Measurements from ENCODE around the gene ARHGAP22. TPM values are rescaled to one million over a fixed set of nuclear protein-coding genes. Genes with fewer than 3 reads are reported as not detected.

ARHGAP22 gene
- total RNA-seq, 4 donors from 2014 or later = 3.2 to 24.0 (median 9.9) TPM

DNA sequence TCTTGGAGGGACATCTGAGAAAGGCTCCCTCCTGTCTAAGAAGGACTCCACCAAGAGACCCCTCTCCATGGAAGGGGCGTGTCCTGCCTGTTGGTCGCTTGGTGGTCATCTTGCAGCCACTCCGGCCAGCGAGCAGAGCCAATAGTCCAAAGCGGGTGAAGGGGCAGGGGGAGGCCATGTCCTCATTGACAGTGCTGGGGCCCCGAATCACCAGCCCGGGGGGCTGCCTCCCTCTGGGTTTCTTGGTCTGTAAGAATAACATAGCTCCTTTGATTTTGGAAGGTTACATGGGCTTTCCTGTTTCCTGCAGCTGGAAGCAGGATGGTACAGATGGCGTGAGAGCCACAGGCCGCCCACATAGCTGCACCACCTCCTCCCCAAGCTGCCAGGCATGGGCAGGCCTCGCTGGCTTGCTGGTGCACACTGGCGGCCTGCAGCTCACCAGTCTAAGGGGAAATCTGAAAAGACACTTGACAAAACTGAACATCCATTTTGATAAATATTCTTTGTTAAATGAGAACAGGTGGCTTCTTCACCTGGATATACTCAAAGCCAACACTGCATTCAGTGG is 105.8 kb downstream of the ARHGAP22 start:
- TF ChIP-seq, protein P1, sequence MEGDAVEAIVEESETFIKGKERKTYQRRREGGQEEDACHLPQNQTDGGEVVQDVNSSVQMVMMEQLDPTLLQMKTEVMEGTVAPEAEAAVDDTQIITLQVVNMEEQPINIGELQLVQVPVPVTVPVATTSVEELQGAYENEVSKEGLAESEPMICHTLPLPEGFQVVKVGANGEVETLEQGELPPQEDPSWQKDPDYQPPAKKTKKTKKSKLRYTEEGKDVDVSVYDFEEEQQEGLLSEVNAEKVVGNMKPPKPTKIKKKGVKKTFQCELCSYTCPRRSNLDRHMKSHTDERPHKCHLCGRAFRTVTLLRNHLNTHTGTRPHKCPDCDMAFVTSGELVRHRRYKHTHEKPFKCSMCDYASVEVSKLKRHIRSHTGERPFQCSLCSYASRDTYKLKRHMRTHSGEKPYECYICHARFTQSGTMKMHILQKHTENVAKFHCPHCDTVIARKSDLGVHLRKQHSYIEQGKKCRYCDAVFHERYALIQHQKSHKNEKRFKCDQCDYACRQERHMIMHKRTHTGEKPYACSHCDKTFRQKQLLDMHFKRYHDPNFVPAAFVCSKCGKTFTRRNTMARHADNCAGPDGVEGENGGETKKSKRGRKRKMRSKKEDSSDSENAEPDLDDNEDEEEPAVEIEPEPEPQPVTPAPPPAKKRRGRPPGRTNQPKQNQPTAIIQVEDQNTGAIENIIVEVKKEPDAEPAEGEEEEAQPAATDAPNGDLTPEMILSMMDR (IDR thresholded peaks at IDR 0.05) = no peak
- no peak for ATAC-seq (ENCODE audit: low FRiP score)

DNA sequence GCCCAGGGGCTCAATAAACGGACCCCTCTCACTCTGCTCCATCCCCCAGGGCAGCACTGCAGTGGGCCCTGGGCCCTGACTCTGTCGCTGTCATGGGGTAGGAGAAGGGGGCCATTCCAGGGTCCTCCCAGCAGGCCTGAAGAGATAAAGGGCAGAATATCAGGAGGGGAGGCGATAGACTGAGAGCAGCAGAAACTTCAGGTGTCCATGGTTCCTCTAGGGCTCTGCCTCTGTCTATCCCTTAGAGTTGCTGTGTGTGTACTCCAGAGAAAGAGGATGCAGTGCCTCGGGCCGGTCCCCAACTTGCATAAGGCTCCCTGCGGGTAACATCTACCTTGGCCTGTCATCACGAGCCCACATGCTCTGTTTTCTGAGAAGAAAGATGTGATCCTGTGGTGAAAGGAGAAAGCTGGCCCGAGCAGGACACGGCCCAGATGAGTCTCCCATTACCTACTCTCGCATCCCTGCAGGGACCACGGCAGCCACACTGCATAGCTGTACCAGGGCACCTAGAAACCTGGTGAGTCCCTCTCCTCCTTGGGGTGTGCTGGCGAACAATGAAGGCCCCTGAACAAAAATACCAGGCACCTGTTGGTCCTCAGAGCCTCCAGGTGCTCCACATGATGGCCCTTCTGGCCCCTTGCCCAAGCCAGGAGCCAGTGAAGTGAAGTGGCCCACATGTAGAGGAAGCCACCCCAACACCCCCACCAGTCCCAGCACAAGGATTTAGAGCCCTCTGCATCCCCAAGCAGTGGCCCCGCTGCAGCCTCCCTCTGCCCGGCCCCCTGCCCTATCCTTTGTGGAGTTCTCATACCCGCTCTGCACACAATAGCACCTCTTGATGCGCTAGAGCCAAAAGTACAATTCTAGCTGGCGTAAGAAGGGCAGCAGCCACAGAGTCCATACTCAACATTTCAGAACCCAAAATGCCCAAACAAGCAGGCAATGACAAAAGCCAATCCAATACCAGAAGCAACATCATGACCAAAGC is 106.8 kb downstream of the ARHGAP22 start:
- no peak for DNase-seq (ENCODE audit: low spot score)
- ATAC-seq (ENCODE audit: low FRiP score) = no peak
- TF ChIP-seq, protein P1 (IDR thresholded peaks at IDR 0.05) = no peak

More for the DNA sequence above, 105.8 kb downstream of the ARHGAP22 start:
- no peak for DNase-seq (ENCODE audit: low spot score)

DNA sequence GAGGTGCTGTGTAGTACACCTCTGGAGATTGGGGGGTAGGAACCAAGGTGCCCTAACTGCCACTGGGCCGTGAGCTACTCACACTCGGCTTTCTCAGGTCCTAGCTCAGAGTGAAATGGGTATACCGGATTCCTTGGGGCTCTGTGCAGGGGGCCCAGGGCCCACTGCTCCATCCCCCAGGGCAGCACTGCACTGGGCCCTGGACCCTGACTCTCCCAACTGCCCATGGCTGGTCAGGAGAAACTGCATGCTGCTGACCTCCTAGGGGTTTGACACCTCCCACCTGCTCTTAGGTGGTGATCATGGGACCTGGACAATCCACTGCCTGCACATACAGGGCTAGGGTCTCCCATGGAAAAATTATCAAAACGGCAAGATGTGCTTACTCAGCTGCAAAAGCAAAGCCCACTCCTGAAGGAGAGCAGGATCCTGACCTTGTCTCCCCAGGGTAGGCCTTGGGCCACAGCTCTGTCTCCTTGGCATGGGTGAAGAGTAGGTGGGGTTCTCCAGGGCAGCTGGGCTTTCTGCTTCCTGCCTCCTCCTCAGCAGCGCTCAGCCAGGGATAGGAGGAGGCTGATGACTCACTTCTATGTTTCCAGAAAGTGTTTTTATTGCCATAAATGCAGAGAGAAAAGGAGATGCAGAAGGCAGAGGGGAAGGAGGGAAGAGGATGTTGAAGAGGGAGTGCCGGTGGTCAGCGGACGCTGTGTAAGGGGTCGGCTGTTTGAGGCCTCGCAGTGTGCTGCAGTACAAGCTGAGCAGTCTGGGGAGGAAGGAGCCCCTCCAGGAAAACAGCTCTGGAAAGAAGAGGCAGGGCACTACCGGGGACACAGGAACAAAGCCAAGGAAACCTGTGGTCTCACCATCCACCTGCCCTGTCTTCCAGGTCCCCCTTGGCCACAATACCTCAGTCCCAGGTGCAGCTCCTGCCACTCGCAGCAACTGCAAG is 107.8 kb downstream of the ARHGAP22 start:
- TF ChIP-seq, protein P1 (IDR thresholded peaks at IDR 0.05) = no peak
- no peak for DNase-seq (ENCODE audit: low spot score)
- ATAC-seq (ENCODE audit: low FRiP score) = peak; percentile 63

DNA sequence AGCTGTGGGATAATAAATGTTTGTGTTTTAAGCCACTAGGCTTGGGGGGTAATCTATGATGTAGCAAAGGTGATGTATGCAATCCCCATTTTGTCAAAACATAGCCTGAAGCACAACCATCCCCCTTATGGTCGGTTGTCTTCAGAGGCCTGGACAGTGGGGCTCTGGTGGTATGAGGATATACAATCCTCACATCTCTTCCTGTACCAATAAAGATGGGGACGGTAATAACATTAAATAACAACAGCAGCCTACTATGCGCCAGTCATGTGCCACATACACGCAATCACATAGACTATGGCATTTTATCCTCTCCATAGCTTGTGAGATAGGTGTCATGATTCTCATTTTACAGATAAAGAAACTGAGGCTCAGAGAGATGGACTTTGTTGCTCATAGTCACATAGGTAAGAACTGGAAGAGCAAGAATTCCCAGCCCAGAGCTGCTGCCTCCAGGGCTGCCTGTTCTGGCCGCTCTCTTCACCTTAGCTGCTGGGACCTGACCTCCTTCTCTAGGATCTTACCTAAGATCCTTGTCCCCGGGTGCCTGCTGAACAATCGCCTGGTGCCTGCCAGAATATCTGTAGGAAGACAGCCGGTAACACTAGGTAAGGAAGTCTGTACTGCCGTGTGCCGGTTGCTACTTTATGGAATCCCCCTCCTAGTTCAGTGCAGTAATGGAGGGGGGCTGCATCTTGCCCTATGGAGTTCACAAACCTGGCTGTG is 108.6 kb downstream of the ARHGAP22 start:
- DNase-seq (ENCODE audit: low spot score) (no peak), ATAC-seq (ENCODE audit: low FRiP score) (no peak)
- TF ChIP-seq, protein P1 (IDR thresholded peaks at IDR 0.05) = no peak

DNA sequence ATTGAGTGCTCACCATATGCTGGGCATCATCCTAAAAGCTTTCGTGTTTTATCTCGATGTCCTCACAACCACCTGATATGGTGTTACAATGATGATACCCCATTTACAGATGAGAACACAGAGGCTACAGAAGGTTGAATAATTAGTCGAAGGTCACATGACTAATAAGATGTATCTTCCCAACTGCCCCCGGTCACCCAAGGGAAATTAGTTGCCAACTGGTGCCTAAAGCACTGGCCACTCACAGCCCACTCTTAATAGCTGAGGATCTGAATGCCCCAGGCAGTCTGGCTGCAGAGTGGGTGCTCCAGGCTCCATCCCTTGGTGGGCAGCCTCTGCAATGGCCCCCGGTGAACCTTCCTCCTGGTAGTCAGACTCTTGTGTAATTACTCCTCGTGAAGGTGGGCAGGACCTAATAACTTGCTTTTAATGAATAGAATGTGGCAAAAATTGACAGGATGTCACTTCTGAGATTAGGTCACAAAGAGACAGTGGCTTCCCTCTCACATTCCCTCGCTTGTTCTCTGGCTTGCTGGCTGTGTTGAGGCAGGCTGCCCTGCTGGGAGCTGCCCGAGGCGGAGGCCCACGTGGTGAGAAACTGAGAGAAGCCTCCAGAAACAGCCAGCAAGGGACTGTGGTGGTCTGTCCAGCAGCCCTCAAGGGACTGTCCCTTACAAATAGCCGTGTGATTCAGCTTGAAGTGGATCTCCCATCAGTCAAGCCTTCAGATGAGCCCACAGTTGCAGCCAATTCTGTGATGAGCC is 109.4 kb downstream of the ARHGAP22 start:
- TF ChIP-seq, protein P1 (IDR thresholded peaks at IDR 0.05) = no peak
- DNase-seq (ENCODE audit: low spot score) = no peak
- ATAC-seq (ENCODE audit: low FRiP score) = no peak

Data from omental fat pad (tissue), 4 donors.